ENCODE measurements around the gene ATP6V0D1.

Gene ATP6V0D1

GRCh38 chr16:67474551-67475455 lies 6.2 kb downstream of the ATP6V0D1 start:
- Histone ChIP-seq H3K27me3 (ENCODE audit: insufficient read depth, low read length) (no peaks in the 10 kb centered on the region), H3K9ac (ENCODE audit: low read depth, low read length) (no peak overlapping the region), H3K9me3 (ENCODE audit: insufficient read depth, low read depth, low read length) (no peaks in the 10 kb centered on the region), H3K4me3 (ENCODE audit: low read length) (no peak overlapping the region), H3K27ac (ENCODE audit: low read depth, low read length) (no peak overlapping the region), H3K4me1 (ENCODE audit: insufficient read depth, low read length) (no peaks in the 10 kb centered on the region), H3K36me3 (ENCODE audit: insufficient read depth, low read length) (no peaks in the 10 kb centered on the region)
- 92% methylated on average over 11 of the region's 11 CpGs for WGBS

GRCh38 chr16:67471758-67472384 lies 9.1 kb downstream of the ATP6V0D1 start:
- no peaks in the 10 kb centered on the region for H3K4me1 ChIP-seq (ENCODE audit: insufficient read depth, low read length)
- H3K9ac ChIP-seq (ENCODE audit: low read depth, low read length) = no peak overlapping the region
- H3K27me3 ChIP-seq (ENCODE audit: insufficient read depth, low read length) = no peaks in the 10 kb centered on the region
- no peak overlapping the region for H3K27ac ChIP-seq (ENCODE audit: low read depth, low read length)
- no peak overlapping the region for H3K4me3 ChIP-seq (ENCODE audit: low read length)
- WGBS = 92% methylated on average over 5 of the region's 6 CpGs
- no peaks in the 10 kb centered on the region for H3K9me3 ChIP-seq (ENCODE audit: insufficient read depth, low read depth, low read length)
- no peaks in the 10 kb centered on the region for H3K36me3 ChIP-seq (ENCODE audit: insufficient read depth, low read length)

- WGBS = 94% methylated on average over 7 of the region's 7 CpGs
- H3K36me3 ChIP-seq (ENCODE audit: insufficient read depth, low read length) = no peaks in the 10 kb centered on the region
- peaks cover 3% of the 10 kb centered on the region; the same call in 1 of the 2 replicates for H3K4me1 ChIP-seq (ENCODE audit: insufficient read depth, low read length)
- H3K27me3 ChIP-seq (ENCODE audit: insufficient read depth, low read length) = no peaks in the 10 kb centered on the region
- H3K27ac ChIP-seq (ENCODE audit: low read depth, low read length) = no peak overlapping the region
- no peaks in the 10 kb centered on the region for H3K9me3 ChIP-seq (ENCODE audit: insufficient read depth, low read depth, low read length)
- H3K9ac ChIP-seq (ENCODE audit: low read depth, low read length) = no peak overlapping the region
- no peak overlapping the region for H3K4me3 ChIP-seq (ENCODE audit: low read length)
Observed at GRCh38 chr16:67470359-67470758, 10.6 kb downstream of the ATP6V0D1 start.

- no peaks in the 10 kb centered on the region for H3K36me3 ChIP-seq (ENCODE audit: insufficient read depth, low read length)
- H3K27ac ChIP-seq (ENCODE audit: low read depth, low read length) = no peak overlapping the region
- no peak overlapping the region for H3K9ac ChIP-seq (ENCODE audit: low read depth, low read length)
- H3K9me3 ChIP-seq (ENCODE audit: insufficient read depth, low read depth, low read length) = no peaks in the 10 kb centered on the region
- peaks cover 3% of the 10 kb centered on the region; the same call in 1 of the 2 replicates for H3K4me1 ChIP-seq (ENCODE audit: insufficient read depth, low read length)
- no peaks in the 10 kb centered on the region for H3K27me3 ChIP-seq (ENCODE audit: insufficient read depth, low read length)
- 94% methylated on average over 5 of the region's 5 CpGs for WGBS
- no peak overlapping the region for H3K4me3 ChIP-seq (ENCODE audit: low read length)
Observed at GRCh38 chr16:67468731-67469130, 12.2 kb downstream of the ATP6V0D1 start.

- Histone ChIP-seq H3K27me3 (ENCODE audit: insufficient read depth, low read length) (no peaks in the 10 kb centered on the region), H3K9me3 (ENCODE audit: insufficient read depth, low read depth, low read length) (no peaks in the 10 kb centered on the region), H3K36me3 (ENCODE audit: insufficient read depth, low read length) (no peaks in the 10 kb centered on the region), H3K4me1 (ENCODE audit: insufficient read depth, low read length) (peaks cover 3% of the 10 kb centered on the region; the same call in 1 of the 2 replicates), H3K9ac (ENCODE audit: low read depth, low read length) (no peak overlapping the region), H3K4me3 (ENCODE audit: low read length) (no peak overlapping the region), H3K27ac (ENCODE audit: low read depth, low read length) (no peak overlapping the region)
- 85% methylated on average over 6 of the region's 6 CpGs for WGBS
Observed at GRCh38 chr16:67466581-67466980, 14.4 kb downstream of the ATP6V0D1 start.

GRCh38 chr16:67464565-67464964 lies 16.4 kb downstream of the ATP6V0D1 start:
- 92% methylated on average over 2 of the region's 2 CpGs for WGBS
- Histone ChIP-seq H3K4me1 (ENCODE audit: insufficient read depth, low read length) (peaks cover 3% of the 10 kb centered on the region; the same call in 1 of the 2 replicates), H3K27ac (ENCODE audit: low read depth, low read length) (no peak overlapping the region), H3K9ac (ENCODE audit: low read depth, low read length) (no peak overlapping the region), H3K4me3 (ENCODE audit: low read length) (no peak overlapping the region), H3K27me3 (ENCODE audit: insufficient read depth, low read length) (no peaks in the 10 kb centered on the region), H3K36me3 (ENCODE audit: insufficient read depth, low read length) (0 out of 2 replicates have a peak, but pooled peaks cover 3% of the 10 kb centered on the region), H3K9me3 (ENCODE audit: insufficient read depth, low read depth, low read length) (no peaks in the 10 kb centered on the region)

- no peaks in the 10 kb centered on the region for H3K9me3 ChIP-seq (ENCODE audit: insufficient read depth, low read depth, low read length)
- H3K9ac ChIP-seq (ENCODE audit: low read depth, low read length) = no peak overlapping the region
- no peak overlapping the region for H3K4me3 ChIP-seq (ENCODE audit: low read length)
- 0 out of 2 replicates have a peak, but pooled peaks cover 3% of the 10 kb centered on the region for H3K36me3 ChIP-seq (ENCODE audit: insufficient read depth, low read length)
- H3K27ac ChIP-seq (ENCODE audit: low read depth, low read length) = no peak overlapping the region
- WGBS = 94% methylated on average over 4 of the region's 4 CpGs
- no peaks in the 10 kb centered on the region for H3K27me3 ChIP-seq (ENCODE audit: insufficient read depth, low read length)
- H3K4me1 ChIP-seq (ENCODE audit: insufficient read depth, low read length) = peaks cover 3% of the 10 kb centered on the region; the same call in 1 of the 2 replicates
Observed at GRCh38 chr16:67463691-67464090, 17.3 kb downstream of the ATP6V0D1 start.

- H3K27ac ChIP-seq (ENCODE audit: low read depth, low read length) = no peak overlapping the region
- no peaks in the 10 kb centered on the region for H3K27me3 ChIP-seq (ENCODE audit: insufficient read depth, low read length)
- peaks cover 3% of the 10 kb centered on the region; the same call in 1 of the 2 replicates for H3K4me1 ChIP-seq (ENCODE audit: insufficient read depth, low read length)
- H3K9me3 ChIP-seq (ENCODE audit: insufficient read depth, low read depth, low read length) = no peaks in the 10 kb centered on the region
- H3K9ac ChIP-seq (ENCODE audit: low read depth, low read length) = no peak overlapping the region
- 95% methylated on average over 5 of the region's 5 CpGs for WGBS
- H3K4me3 ChIP-seq (ENCODE audit: low read length) = no peak overlapping the region
- 0 out of 2 replicates have a peak, but pooled peaks cover 3% of the 10 kb centered on the region for H3K36me3 ChIP-seq (ENCODE audit: insufficient read depth, low read length)
Observed at GRCh38 chr16:67463059-67463458, 17.9 kb downstream of the ATP6V0D1 start.

- peaks cover 3% of the 10 kb centered on the region; the same call in 1 of the 2 replicates for H3K4me1 ChIP-seq (ENCODE audit: insufficient read depth, low read length)
- no peaks in the 10 kb centered on the region for H3K9me3 ChIP-seq (ENCODE audit: insufficient read depth, low read depth, low read length)
- H3K36me3 ChIP-seq (ENCODE audit: insufficient read depth, low read length) = 0 out of 2 replicates have a peak, but pooled peaks cover 3% of the 10 kb centered on the region
- H3K9ac ChIP-seq (ENCODE audit: low read depth, low read length) = no peak overlapping the region
- no peak overlapping the region for H3K4me3 ChIP-seq (ENCODE audit: low read length)
- no peak overlapping the region for H3K27ac ChIP-seq (ENCODE audit: low read depth, low read length)
- H3K27me3 ChIP-seq (ENCODE audit: insufficient read depth, low read length) = no peaks in the 10 kb centered on the region
- WGBS = 91% methylated on average over 5 of the region's 5 CpGs
Observed at GRCh38 chr16:67462279-67462655, 18.7 kb downstream of the ATP6V0D1 start.

GRCh38 chr16:67461600-67462278 lies 19.2 kb downstream of the ATP6V0D1 start:
- H3K9ac ChIP-seq (ENCODE audit: low read depth, low read length) = no peak overlapping the region
- H3K4me1 ChIP-seq (ENCODE audit: insufficient read depth, low read length) = peaks cover 3% of the 10 kb centered on the region; the same call in 1 of the 2 replicates
- H3K27ac ChIP-seq (ENCODE audit: low read depth, low read length) = no peak overlapping the region
- H3K9me3 ChIP-seq (ENCODE audit: insufficient read depth, low read depth, low read length) = no peaks in the 10 kb centered on the region
- 93% methylated on average over 8 of the region's 8 CpGs for WGBS
- H3K4me3 ChIP-seq (ENCODE audit: low read length) = no peak overlapping the region
- no peaks in the 10 kb centered on the region for H3K27me3 ChIP-seq (ENCODE audit: insufficient read depth, low read length)
- 0 out of 2 replicates have a peak, but pooled peaks cover 3% of the 10 kb centered on the region for H3K36me3 ChIP-seq (ENCODE audit: insufficient read depth, low read length)

GRCh38 chr16:67460961-67461360 lies 20.0 kb downstream of the ATP6V0D1 start:
- Histone ChIP-seq H3K27ac (ENCODE audit: low read depth, low read length) (no peak overlapping the region), H3K9me3 (ENCODE audit: insufficient read depth, low read depth, low read length) (no peaks in the 10 kb centered on the region), H3K9ac (ENCODE audit: low read depth, low read length) (no peak overlapping the region), H3K4me1 (ENCODE audit: insufficient read depth, low read length) (peaks cover 3% of the 10 kb centered on the region; the same call in 1 of the 2 replicates), H3K36me3 (ENCODE audit: insufficient read depth, low read length) (0 out of 2 replicates have a peak, but pooled peaks cover 3% of the 10 kb centered on the region), H3K4me3 (ENCODE audit: low read length) (no peak overlapping the region), H3K27me3 (ENCODE audit: insufficient read depth, low read length) (no peaks in the 10 kb centered on the region)
- 90% methylated on average over 1 of the region's 2 CpGs for WGBS

All from HUES64 (cell line).